ENCODE results near the gene PMIS2. TPM values are rescaled to one million over a fixed set of nuclear protein-coding genes. Genes with fewer than 3 reads are reported as not detected.

Gene PMIS2
- total RNA-seq, 1 experiment from 2014 or later: not detected

- intact Hi-C loops (cut with micrococcal nuclease): no loop called here
- no peaks in the 10 kb centered on the region for H3K9me3 Mint-ChIP-seq (ENCODE audit: unreplicated experiment)
- no TSS peak for BruUV-seq (replicated peaks)
- TF ChIP-seq CTCF (IDR thresholded peaks at IDR 0.05; ENCODE audit: unreplicated experiment): no peak
- no peak overlapping the region for H3K27ac Mint-ChIP-seq (ENCODE audit: low read depth, unreplicated experiment)
- ChIA-PET CTCF (interaction anchor here (0.6 kb wide), 1 partner anchor 117 kb away, joined by 3 read pairs; no protein-coding TSS in a partner anchor), POLR2A (interaction anchor here (0.6 kb wide), 1 partner anchor 146 kb away, joined by 3 read pairs; no protein-coding TSS in a partner anchor)
- H3K4me1 Mint-ChIP-seq (ENCODE audit: insufficient read depth, unreplicated experiment): no peaks in the 10 kb centered on the region
- H3K4me3 Mint-ChIP-seq (ENCODE audit: unreplicated experiment): no peak overlapping the region
- peaks cover 14% of the 10 kb centered on the region for H3K36me3 Mint-ChIP-seq (ENCODE audit: insufficient read depth, unreplicated experiment)
- DNase-seq (ENCODE audit: unreplicated experiment): no peak
- no peaks in the 10 kb centered on the region for H3K27me3 Mint-ChIP-seq (ENCODE audit: insufficient read depth, unreplicated experiment)
Observed at GRCh38 chr19:35620001-35620400, 34.0 kb downstream of the PMIS2 start.

GRCh38 chr19:35621708-35622107 is 35.7 kb downstream of the PMIS2 start:
- CTCF ChIA-PET: no interaction called here

GRCh38 chr19:35622750-35623149 is 36.8 kb downstream of the PMIS2 start:
- no peak for DNase-seq (ENCODE audit: unreplicated experiment)

More at GRCh38 chr19:35621708-35622107, 35.7 kb downstream of the PMIS2 start:
- Mint-ChIP-seq H3K36me3 (ENCODE audit: insufficient read depth, unreplicated experiment) (peaks cover 6% of the 10 kb centered on the region), H3K27ac (ENCODE audit: low read depth, unreplicated experiment) (no peak overlapping the region), H3K27me3 (ENCODE audit: insufficient read depth, unreplicated experiment) (no peaks in the 10 kb centered on the region), H3K4me3 (ENCODE audit: unreplicated experiment) (no peak overlapping the region), H3K9me3 (ENCODE audit: unreplicated experiment) (no peaks in the 10 kb centered on the region), H3K4me1 (ENCODE audit: insufficient read depth, unreplicated experiment) (no peaks in the 10 kb centered on the region)
- POLR2A ChIA-PET: no interaction called here
- no peak for DNase-seq (ENCODE audit: unreplicated experiment)
- no peak for TF ChIP-seq CTCF (IDR thresholded peaks at IDR 0.05; ENCODE audit: unreplicated experiment)
- BruUV-seq (replicated peaks): no TSS peak
- intact Hi-C loops (cut with micrococcal nuclease): no loop called here

More at GRCh38 chr19:35622750-35623149, 36.8 kb downstream of the PMIS2 start:
- no peak overlapping the region for H3K27ac Mint-ChIP-seq (ENCODE audit: low read depth, unreplicated experiment)
- no peak overlapping the region for H3K4me3 Mint-ChIP-seq (ENCODE audit: unreplicated experiment)
- no peak for TF ChIP-seq CTCF (IDR thresholded peaks at IDR 0.05; ENCODE audit: unreplicated experiment)
- BruUV-seq (replicated peaks): no TSS peak
- H3K9me3 Mint-ChIP-seq (ENCODE audit: unreplicated experiment): no peaks in the 10 kb centered on the region
- CTCF ChIA-PET: interaction anchor here (0.7 to 1.2 kb wide), 3 partner anchors 31 to 154 kb away, joined by 3 read pairs; no protein-coding TSS in a partner anchor
- H3K27me3 Mint-ChIP-seq (ENCODE audit: insufficient read depth, unreplicated experiment): no peaks in the 10 kb centered on the region
- intact Hi-C loops (cut with micrococcal nuclease): no loop called here
- H3K36me3 Mint-ChIP-seq (ENCODE audit: insufficient read depth, unreplicated experiment): peaks cover 6% of the 10 kb centered on the region
- POLR2A ChIA-PET: no interaction called here
- no peaks in the 10 kb centered on the region for H3K4me1 Mint-ChIP-seq (ENCODE audit: insufficient read depth, unreplicated experiment)

All from MCF 10A (cell line).